GM18520 (cell line): ENCODE data around the gene SNX13.

ENCODE experiments used
- ATAC-seq: cut with Tn5 transposase; IDR thresholded peaks from one replicate; pipeline ENCODE4 v1.9.1; 2021; ENCODE audit not compliant: unreplicated experiment

Gene SNX13, protein sequence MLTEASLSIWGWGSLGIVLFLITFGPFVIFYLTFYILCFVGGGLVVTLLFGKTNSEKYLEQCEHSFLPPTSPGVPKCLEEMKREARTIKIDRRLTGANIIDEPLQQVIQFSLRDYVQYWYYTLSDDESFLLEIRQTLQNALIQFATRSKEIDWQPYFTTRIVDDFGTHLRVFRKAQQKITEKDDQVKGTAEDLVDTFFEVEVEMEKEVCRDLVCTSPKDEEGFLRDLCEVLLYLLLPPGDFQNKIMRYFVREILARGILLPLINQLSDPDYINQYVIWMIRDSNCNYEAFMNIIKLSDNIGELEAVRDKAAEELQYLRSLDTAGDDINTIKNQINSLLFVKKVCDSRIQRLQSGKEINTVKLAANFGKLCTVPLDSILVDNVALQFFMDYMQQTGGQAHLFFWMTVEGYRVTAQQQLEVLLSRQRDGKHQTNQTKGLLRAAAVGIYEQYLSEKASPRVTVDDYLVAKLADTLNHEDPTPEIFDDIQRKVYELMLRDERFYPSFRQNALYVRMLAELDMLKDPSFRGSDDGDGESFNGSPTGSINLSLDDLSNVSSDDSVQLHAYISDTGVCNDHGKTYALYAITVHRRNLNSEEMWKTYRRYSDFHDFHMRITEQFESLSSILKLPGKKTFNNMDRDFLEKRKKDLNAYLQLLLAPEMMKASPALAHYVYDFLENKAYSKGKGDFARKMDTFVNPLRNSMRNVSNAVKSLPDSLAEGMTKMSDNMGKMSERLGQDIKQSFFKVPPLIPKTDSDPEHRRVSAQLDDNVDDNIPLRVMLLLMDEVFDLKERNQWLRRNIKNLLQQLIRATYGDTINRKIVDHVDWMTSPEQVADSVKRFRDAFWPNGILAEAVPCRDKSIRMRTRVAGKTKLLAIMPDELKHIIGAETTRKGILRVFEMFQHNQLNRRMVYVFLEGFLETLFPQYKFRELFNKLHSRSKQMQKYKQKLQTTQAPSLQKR

DNA sequence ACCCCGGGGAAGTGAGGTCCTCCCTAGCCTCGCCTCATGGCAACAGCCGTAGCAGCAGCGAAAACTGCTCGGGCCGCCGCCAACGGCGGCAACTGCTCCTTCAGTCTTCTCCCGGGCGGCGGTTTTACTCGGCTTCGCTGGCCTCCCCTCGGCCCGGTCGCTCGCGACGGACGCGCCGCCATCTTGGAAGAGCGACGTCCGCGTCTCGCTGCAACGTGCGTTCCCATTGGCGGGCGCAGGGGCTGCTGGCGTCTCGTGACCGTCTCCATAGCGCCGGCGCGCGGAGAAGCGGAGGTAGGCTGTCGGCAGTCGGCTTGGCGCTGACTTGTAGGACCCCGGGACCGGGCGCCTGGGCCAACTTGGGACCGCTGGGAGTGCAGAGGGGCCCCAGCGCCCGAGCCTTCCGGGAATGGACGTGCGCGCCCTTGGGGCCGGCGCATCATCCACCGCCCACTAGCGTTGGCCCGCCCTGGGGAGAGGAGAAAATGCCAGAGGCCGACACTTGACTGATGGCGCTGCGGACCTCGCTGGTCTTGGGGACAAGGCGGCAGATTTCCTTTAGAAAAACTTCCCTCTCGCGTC lies at the start of gene SNX13:
SNX13 (minus strand) TSS at position 193 of the 582 bp plus-strand sequence. CDS start 199 bp downstream, outside the sequence.
- peak; percentile 88 for ATAC-seq

DNA sequence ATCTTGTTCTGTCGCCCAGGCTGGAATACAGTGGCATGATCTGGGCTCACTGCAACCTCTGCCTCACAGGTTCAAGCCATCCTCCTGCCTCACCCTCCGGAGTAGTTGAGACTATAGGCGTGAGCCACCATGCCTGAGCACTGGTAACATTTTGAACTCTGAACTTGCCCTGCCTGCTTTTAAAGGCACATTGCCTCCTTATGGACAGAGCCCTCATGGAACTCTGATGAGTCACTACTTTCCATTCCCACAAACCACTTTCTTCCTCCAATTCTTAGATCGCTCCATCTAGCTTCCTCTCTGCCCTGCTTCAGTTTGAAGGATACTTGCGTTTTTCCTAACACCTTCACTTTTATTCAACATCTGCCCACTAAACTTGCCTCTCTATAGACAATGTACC lies 49.3 kb upstream of the SNX13 start:
- no peak for ATAC-seq

DNA sequence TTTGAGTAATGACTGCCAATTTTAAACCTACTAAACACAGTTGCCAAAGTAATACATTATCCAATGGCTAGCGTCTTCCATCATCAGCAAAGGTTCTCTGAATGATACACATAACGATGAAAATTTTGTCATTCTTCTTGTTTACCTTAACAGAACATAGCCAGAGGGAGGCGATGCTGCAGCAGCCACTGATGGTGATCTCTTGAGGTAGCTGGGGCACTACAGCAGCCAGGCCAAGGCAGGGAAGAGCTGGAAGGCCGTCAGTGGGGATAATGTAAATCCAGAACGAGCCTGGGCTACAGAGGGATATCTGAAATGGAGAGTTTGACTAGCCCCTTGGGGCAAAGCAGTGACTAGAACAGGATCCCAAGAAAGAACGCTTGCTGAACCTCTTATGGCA lies 48.6 kb upstream of the SNX13 start:
- ATAC-seq, result no peak

DNA sequence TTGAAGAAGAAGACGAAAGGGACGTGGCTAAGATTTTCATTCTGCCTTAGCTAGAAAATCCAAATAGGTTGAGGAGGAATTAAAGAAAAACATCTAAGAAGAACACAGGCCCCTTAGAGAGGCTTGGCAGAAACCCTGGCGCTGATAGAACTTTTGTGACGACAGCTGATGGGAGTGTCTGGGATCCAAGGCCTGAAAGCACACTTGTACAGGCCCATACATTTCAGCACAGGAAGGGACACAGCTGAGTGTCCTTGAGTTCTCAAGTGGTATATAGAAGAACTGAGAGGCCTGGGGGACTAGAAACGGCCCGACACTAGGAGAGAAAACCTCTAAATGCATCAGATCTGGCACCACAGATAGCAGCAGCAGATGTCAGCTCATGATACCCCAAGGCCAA lies 47.8 kb upstream of the SNX13 start:
- ATAC-seq, result no peak

DNA sequence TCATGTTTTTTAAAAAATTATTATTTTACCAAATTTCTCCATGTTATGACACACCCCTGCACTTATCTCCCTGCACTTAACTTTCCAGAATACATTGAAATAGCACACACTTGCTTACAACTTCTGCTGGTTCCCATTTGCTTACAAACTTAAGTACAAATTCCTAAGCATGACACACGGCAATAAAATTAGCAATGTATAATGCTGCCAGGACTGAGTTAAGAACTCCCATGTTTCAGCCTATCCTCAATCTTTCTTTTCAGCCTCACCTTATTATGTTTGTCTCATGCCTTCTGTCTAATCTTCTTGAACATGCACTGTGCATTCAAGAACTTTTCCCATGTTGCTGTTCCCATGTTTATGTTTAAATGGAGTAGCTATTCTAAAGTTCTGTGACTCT lies 46.6 kb upstream of the SNX13 start:
- ATAC-seq, result no peak

DNA sequence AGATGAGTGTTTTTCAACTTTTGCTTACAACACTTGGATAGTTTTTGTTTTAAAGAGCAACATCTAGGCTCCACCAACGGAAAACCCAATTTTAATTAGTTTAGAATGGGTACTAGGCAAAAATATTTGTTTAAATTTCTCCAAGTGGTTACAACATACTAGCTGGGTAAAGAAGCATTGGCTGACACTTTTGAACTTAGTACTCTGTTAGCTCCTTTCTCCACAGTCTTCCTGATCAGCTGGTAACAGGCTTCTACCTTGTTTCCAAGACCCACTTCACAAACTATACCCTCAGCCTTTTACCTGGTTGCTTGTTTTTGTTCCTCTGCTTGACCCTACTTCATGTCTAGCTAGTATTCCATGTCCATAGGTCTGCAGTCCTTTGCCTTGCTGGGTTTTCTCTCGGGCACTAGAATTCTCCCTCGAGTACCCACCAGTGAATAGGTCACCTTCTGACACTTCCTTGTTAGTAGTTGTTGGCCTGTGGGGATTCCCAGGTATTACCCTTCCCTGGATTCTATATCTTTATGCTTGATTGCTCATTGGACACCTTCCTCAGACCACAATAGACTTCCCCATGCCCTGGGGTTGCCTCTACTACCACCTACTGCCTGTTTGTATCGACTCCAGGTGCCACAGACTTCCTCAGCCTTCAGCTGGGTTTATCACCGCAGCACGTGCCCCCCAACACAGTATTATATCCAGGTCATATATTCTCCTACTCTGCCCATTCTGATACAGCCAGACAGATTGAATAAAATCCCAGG lies 45.4 kb upstream of the SNX13 start:
- ATAC-seq, result no peak

DNA sequence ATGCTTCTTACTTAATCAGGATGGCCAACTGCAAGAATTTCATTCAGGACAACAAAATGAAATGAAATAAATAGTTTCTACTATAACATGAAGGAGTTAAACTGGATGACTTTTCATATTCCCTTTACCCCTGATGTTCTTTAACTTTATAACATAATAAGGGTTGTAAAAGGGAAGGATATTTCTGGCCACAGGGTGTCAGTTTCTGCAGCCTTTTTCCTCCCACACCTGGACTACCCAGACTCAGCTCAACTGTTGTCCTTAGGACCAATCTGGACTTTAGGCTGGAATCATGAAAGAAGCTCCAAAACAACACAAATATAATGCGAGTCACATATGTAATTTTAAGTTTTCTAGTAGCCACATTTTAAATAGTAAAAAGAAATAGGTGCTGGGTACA lies 44.0 kb upstream of the SNX13 start:
- no peak for ATAC-seq

DNA sequence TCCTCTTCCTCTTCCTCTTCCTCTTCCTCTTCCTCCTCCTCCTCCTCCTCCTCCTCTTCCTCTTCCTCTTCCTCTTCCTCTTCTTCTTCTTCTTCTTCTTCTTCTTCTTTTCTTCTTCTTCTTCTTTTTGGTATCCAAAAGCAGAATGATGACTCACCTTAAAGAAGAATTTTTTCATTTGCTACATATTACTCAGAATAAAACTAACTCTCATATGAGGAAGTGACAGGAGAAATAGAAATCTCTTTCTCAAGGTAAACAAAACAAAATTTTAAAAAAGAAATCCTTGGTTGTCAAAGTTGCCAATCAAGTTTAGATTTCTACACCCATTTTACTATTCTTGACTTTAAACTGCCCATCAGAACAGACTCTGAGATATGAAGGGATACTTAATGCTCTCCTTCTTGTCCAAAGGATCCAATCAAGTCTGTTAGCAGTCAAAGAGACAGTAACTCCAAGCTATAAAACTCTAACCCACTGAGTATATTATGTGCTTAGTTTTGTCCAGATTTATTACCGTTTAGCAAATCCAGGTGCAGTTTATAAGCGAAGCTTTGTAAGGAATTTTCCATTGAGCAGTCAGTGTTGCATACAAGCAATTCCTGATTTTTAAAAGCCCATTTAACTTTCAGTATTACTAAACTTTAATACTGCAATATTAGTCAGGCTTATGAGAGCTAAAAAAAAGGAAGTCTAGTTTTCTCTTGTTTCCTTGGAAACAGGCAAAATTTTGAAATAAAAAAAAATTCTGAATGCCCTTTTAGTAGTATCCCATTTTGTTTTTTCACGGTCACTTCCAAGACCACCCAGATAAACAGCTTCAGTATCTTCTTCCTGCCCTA lies 43.1 kb upstream of the SNX13 start:
- no peak for ATAC-seq

DNA sequence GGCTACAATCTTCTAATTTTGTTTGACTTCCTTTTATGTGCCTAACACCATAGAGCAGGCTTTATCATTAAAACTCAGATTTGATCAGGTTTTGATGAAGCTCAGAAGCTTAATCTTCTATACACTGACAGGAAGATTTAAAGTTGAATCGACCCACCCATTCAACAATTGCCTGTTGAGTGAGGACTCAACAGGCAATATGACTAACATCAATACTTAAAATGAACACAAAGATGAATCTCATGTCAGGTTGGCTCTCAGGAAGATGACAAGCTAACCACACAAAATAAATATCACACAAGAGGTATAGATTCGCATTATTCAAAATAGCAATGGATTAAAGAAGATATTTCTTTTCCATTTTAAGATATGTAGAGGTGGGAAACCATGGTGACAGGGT lies 36.7 kb upstream of the SNX13 start:
- no peak for ATAC-seq

DNA sequence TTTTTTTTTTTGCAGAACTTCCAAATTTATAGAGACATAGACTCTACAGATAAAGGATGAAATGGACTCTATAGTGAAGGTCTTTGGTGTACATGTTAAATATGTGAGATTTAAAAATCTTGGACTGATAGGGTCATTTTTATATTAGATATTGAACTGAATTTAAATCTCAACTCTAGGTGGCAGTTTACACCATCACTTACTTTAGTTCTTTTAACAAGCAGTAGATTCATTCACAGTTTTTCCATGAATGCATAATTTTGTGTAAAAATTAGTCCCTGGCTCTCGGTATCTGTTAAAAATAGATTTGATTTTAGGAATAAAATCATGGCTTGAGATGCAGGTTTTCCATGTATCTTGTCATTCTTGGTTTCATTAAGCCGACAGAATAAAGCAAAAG lies 31.1 kb upstream of the SNX13 start:
- no peak for ATAC-seq

DNA sequence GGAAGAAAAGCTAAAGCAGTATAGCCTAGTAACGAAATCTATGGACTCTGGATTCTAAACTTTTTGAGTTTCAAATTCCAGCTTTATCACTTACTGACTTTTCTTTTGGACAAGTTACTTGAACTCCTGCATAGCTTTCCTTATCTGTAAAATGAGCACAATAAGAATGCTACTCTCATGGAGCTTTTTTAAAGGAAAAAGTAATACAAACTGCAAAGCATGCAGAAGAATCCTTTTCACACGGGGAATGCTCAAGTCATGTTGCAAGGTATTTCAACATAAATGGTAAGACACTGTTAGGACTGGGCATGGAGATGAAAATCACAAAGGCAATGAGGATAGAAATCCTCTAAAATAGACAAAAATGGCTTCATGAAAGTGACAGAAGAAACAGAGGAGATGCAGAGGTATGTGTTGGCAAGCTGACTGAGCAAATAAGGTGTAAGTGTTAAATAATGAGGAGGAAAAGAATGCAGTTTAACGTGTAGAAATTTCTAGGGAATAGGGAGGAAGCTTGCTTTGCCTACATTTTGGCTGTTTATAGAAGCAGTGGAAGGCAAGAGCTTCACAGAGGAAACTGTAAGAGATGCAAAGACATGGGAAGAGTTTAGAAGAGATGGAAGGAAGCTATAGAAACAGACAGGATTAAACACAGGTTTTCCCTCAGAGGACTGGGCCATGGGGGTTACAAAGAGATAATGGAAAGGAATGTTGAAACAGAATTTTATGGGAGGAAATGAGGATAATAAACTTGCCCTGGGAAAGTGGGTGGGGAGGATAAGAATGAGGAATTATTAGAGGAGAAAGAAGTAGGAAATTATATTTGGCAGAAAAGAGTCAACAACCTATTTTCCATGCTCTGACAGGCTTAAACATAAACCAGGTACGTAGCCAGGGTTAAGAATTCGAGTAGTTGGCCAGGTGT lies 28.8 kb upstream of the SNX13 start:
- ATAC-seq, result no peak

DNA sequence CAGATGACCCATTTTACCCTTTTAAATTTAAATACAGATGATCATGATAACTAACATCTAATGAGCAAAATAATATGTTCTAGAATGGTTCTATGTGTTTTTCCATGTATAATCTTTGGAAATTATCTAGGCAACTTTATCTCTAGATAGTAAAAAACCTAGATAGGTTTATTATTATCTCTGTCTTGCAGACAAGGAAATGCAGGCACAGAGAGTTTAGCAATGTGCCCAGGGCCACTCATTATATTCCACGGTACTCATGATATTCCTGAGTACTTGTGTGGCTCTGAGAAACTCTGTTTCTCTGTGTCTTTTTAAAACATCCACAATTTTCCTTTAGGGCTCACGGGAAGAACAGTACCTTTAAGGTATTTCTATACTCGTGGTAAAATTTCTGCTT lies 26.4 kb upstream of the SNX13 start:
- no peak for ATAC-seq

DNA sequence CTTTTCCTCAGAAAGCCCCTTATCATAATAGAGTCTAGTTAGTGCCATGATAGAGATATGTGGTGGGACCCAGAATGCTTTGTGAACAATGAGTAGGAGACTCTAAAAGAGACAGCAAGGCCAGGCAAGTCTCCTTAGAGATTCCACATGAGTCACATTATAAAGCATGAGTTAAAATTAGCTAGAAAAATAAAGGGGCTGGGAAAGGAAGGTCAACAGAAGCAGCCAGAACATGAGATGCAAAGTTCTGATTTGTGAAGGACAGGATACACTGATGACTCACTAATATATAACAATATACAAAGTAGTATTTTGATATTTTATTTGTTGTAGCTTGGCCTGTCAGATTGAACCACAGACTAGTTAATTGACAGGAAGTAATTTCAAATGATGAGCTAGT lies 25.3 kb upstream of the SNX13 start:
- ATAC-seq, result no peak

DNA sequence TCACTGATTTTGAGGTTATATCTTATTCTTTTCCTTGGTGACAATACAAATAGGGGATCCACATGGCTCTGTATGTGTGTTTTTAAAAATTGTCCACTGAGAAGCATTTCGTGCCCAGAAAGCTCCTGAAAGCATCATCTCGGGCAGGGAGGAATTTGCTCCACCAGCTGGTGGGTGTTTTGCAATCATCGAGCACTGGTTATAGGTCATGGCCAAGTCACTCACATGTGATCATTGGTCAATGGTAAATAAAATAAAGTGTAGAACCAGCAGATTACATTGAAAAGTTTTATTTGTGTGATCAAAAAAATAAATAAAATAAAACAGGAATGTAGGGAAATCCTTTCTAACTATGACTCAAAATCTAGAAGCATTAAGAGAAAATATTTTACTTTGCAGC lies 23.0 kb upstream of the SNX13 start:
- no peak for ATAC-seq

DNA sequence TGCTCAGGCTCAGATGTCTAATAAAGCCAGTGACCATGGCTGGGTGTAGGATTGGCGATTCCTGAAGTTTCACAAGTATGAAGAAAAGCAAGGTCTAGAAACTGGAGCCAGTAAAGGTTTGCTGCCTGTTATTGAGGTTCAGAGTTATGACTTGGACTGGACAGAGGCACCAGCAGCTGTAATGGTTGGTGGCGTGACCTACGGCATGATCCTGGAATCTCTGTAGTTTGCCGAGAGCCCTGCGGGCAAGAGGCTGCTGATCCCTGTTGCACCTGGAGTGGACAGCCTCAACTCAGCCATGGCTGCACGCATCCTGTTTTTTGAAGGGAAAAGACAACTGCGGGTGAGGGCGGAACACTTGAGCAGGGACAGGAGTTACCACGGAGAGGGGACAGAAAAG lies 22.4 kb upstream of the SNX13 start:
- no peak for ATAC-seq

DNA sequence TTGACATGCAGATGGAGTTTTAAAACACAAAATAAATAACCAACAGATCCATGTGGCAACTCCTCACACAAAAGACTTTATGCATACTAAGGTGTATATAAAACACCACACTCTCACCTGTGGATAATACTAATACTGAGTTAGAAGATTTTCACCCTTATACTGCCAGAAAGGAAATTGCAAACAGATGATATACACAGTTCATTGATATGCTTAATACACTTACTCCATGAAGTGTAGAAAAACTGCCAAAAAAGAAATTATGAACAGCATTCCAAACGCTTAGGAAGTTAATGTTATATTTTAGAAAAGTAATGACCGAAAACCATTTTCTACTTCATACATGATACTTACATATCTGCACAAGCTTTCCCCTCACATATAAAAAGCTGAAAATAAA lies 17.6 kb upstream of the SNX13 start:
- no peak for ATAC-seq

DNA sequence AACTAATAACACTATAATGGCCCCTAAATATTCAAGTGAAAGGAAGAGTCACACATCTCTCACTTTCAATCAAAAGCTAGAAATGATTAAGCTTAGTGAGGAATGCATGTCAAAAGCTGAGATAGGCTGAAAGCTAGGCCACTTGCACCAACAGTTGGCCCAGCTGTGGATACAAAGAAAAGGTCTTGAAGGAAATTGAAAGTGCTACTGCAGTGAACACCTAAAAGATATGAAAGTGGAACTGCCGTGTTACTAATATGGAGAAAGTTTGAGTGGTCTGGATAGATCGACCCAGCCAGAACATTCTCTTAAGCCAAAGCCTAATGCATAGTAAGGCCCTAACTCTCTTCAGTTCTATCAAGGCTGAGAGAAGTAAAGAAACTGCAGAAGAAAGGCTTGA lies 12.1 kb upstream of the SNX13 start:
- ATAC-seq, result peak; percentile 100

DNA sequence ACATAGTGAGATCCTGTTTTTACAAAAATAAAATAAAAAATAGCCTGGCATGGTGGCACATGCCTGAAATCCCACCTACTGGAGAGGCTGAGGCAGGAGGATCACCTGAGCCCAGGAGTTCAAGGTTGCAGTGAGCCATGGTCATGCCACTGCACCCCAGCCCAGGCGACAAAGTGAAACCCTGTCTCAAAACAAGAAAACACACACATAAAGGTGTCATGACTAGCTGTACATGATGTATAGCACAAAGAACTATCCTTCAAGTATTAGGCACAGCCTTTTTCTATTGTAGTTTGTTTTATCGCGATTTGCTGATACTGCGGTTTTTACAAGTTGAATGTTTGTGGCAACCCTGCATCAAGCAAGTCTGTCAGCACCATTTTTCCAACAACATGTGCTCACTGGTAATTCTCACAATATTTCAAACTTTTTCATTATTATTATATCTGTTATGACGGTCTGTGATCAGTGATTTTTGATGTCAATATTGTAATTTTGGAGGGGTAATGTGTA lies 11.5 kb upstream of the SNX13 start:
- no peak for ATAC-seq
